Measurements from ENCODE around the gene SCUBE2.

DNA sequence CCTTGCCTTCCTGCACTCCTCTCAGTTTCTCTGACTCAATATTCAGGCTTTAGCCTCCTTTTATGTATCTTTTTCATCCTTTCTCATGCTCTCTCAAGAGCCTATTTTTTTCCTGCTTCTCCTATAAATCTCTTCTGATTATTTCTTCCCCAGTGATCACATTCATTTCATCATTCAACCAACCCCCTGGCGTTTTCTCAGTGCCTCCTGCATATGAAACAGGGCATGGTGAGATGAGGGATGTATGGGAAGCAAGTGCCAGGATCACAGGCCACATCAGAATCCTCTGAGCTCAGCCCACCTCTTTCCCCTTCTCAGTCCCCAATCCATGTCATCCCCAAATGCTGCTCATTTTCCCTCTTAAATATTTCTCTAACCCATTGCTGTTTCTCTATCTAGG, 48.9 kb downstream of the SCUBE2 start:
- TF ChIP-seq GATA3 (IDR thresholded peaks at IDR 0.05; ENCODE audit: low read depth, low read length) (no peak), GATA2 (IDR thresholded peaks at IDR 0.05; ENCODE audit: low read depth, low read length) (no peak)

Measured in SH-SY5Y (cell line).